ENCODE data around the gene IFI44L. TPM values are rescaled to one million over a fixed set of nuclear protein-coding genes. Genes with fewer than 3 reads are reported as not detected.

The IFI44L gene
- 1 to 10 TPM; 7.1 to 8.7 (median 8.3) TPM for polyA plus RNA-seq (ENCODE audit: insufficient read length in 3 of 3)

DNA sequence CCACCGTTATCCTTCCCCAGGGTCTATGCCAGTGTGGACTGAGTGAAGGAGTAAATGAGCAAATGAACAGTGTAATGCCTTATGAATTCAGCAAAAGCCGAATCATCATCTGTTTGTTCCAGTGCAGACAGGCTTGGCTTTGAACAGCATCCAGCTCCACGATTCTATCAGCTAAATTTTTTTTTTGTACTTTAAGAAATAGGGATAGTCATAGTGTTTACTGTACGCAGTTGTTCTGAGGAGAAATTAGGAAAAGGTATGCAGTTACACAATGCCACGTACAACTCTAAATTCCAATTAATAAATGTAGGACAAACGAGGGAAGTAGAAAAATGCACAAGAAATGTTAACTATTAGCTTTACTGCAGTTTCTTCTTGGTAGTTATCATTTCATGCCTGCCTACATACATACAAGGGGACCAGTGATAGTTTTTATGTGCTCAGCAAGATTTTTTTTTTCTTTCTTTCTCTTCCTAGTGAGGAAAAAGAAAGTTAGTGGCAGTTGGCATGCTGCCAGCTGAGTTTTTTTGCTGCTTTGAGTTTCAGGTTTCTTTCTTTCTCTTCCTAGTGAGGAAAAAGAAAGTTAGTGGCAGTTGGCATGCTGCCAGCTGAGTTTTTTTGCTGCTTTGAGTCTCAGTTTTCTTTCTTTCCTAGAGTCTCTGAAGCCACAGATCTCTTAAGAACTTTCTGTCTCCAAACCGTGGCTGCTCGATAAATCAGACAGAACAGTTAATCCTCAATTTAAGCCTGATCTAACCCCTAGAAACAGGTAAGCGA, at the start of gene IFI44L:
IFI44L (plus strand) TSS at position 646 of the 777 bp plus-strand sequence. CDS start 7,468 bp downstream, outside the sequence.
- DNase-seq (ENCODE audit: low read depth in 3 of 3, low spot score in 2 of 3) = peak; percentile 19 to 50 (median 24)

DNA sequence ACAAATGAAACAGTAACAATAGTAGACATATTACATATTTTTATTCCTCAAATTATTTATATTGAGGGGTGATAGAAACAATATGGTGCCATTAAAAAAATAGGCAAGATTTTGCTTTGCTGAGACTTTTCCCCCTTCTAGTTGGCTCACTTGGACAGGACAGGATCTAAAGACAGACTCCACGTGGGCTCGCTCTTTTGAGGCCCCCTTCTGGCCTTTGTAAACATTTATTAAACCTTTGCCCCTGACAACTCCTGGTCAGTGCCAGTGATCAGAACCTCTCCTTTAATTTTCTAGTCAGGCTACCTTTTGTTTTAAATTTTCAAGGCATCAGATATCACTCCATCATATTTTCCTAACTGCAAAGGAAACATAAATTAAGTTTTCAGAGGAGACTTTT, 49.7 kb upstream of the IFI44L start:
- DNase-seq (ENCODE audit: low read depth in 3 of 3, low spot score in 2 of 3) = no peak

- no peak for DNase-seq (ENCODE audit: low read depth in 3 of 3, low spot score in 2 of 3)
Observed at GRCh38 chr1:78577257-78578100, 42.8 kb upstream of the IFI44L start.

DNA sequence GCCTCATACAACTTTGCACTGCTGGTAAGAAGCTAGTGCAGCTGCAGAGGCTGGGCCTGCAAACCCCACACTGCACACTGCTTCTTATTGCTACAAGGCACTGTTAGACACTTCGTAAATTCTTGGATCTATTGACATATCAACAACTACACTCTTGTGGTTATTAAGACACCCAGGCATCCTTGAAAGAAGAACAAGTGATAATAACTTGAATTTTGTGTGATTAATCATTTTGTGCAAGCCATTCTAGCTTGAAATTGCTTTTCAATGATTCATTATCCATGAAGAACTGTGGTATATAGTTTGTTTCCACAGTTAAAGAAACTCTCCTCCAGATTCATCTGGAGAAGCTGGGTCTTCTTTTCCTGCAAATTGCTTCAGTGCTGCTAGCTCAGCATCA, 33.7 kb upstream of the IFI44L start:
- DNase-seq (ENCODE audit: low read depth in 3 of 3, low spot score in 2 of 3) = no peak

DNA sequence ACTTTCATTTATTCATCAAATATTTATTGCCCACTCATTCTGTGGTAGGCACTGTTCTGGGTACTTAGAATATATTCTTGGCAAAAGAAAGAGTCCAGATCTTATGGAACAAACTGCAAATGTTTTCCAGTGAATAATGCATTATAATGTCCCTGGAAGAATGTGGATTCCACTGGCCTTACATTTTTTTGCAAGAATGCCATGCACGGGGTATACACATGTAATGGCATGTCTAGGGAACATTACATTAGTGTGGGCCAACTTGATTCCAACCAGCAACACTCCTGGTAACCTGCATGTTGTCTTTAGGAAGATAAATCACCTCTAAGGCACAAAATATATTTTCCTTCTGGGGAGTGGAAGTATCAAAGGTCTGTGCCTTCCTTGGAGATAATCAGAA, 33.0 kb upstream of the IFI44L start:
- no peak for DNase-seq (ENCODE audit: low read depth in 3 of 3, low spot score in 2 of 3)

DNA sequence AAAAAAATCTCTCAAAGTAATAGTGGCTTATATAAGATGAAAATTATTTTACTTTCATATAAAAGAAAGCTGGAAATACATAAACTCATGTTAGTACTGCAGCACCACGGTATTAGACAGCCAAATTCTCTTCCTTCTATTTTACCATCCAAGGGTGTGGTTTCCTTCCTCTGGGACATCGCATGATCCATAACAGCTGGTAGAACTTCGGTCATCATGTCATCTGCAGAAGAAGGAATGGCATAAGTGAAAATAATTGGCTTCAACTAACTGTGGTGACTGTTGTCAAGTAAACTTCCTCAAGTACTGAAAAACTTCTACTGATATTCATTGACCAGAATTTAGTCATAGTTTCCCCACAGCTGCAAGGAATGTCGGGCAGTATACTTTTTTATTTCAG, 28.3 kb upstream of the IFI44L start:
- DNase-seq (ENCODE audit: low read depth in 3 of 3, low spot score in 2 of 3) = no peak

DNA sequence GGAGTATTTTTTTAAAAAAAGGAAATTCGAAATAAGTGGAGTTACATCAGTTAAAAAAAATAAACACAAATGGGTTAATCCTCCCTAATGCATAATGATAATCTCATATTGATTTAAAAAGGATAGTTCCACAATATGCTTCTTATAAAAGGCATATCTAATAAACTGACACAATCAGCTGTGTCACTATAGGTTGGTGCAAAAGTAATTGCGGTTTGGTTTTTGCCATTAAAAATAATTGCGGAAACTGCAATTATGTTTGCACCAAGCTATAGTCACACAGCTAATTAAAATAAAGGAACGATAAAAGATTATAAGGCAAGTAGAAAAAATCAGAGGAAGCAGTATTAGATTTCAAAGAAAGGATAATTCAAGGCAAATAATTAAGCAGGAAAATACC, 21.0 kb upstream of the IFI44L start:
- DNase-seq (ENCODE audit: low read depth in 3 of 3, low spot score in 2 of 3) = no peak

DNA sequence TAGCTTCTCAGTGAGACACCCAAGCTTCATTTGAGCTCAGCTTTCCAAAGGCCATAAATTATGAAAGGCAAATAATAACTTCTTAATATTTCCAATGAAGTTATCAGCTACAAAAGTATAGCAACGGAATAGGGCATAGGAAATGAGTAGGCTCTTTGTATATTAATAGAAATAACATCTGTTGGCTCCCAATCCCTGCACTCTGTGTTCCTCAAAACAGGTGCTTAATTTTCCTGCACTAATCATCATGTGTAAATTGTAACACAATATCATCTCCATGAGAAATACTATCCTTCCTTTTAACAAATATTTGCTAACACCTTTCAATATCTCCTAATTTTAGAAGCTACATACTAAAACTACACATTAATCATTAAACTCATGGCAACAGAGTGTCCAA, 19.2 kb upstream of the IFI44L start:
- DNase-seq (ENCODE audit: low read depth in 3 of 3, low spot score in 2 of 3) = no peak

GRCh38 chr1:78603206-78603605, 17.0 kb upstream of the IFI44L start:
- no peak for DNase-seq (ENCODE audit: low read depth in 3 of 3, low spot score in 2 of 3)

DNA sequence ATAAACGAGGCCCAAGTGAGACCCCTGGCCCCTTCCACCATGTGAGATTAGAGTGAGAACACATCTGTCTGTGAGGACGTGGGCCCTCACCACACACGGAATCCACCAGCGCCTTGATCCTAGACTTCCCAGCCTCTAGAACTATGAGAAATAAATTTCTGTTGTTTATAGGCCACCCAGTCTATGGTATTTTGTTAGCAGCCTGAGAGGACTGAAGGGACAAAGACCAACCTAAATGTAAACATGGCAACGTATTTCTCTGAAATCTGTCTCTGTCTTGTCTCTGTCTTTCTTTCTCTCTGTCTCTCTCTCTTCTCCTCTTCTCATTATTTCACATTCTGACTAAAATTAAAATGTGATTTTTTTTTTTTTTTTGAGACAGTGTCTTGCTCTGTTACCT, 15.6 kb upstream of the IFI44L start:
- DNase-seq (ENCODE audit: low read depth in 3 of 3, low spot score in 2 of 3) = no peak

DNA sequence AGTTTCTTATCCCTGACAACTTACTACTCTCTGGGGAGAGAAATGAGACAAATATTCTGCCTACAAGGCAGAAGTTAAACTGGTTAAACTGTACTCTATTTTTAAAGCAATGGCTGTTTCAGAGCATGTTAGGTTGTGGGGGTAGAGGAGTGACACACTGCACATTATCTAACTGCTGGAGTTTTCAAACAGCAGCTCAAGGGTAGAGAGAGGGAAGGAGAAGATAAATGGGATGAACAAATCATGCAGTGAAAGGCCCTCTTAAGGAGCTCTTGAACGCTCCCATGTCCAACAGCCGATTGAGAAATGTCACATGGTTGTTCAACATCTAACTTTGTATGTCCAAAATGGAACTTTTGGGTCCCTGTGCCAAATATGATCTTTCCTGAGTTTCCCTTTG, 14.0 kb upstream of the IFI44L start:
- DNase-seq (ENCODE audit: low read depth in 3 of 3, low spot score in 2 of 3) = no peak

- peak in 1 of 3 donors; percentile 7 for DNase-seq (ENCODE audit: low read depth in 3 of 3, low spot score in 2 of 3)
Observed at GRCh38 chr1:78607334-78607927, 12.8 kb upstream of the IFI44L start.

GRCh38 chr1:78607944-78608343, 12.3 kb upstream of the IFI44L start:
- DNase-seq (ENCODE audit: low read depth in 3 of 3, low spot score in 2 of 3) = no peak

DNA sequence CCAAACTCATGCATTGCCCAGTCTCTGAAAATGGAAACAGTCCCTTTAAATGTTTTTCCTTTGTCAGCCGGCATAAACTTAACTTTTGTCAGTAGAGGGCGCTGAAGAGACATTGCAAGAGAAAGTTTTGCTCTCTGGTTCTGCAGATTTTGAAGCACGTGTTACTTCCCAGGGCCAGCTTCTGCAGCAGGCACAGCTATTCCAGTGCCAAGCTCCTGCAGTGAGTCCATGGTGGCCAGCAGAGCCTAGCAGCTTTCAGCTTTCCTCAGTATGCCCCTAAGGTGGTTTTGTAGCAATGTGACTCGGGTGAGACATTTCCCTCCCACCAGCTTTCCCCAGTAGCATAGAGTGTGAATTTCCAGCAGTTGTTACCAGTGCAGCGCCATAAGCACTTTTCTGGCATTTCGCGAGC, 2.6 kb upstream of the IFI44L start:
- DNase-seq (ENCODE audit: low read depth in 3 of 3, low spot score in 2 of 3) = peak; percentile 77 to 87 (median 84)

DNA sequence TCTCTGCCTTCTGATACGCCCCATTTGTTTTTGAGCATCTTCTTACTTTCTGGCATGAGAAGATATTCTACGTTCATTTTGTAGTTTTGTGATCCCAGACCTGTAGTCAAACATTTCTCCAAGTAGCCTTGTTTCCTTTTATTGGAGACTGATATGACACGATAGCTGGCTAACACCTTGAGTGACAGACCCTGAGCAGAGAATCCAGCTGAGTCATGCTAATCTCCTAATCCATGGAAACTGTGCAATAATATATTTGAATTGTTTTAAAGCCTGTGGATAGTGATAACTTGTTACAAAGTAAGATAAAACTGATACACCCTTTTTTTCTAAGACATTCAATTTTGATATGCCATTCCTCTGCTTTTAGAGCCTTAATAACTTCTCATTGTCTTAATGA, 1.2 kb upstream of the IFI44L start:
- no peak for DNase-seq (ENCODE audit: low read depth in 3 of 3, low spot score in 2 of 3)

GRCh38 chr1:78619446-78619802, 824 bp upstream of the IFI44L start:
- no peak for DNase-seq (ENCODE audit: low read depth in 3 of 3, low spot score in 2 of 3)

DNA sequence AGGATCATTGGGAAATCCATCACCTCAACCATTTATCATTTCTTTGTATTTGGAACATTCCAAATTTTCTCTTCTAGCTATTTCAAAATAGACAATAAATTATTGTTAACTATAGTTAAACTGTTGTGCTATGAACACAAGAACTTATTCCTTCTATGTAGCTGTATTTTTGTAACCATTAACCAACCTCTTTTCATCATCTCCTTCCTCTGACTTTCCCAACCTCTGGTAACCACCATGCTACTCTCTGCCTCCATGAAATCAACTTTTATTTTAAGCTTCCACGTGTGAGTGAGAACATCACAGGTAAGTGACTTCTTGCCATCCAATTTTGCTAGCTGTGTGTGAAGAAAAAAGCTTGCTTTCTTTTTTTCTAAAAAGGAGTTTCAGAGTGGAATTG, 418 bp downstream of the IFI44L start:
- DNase-seq (ENCODE audit: low read depth in 3 of 3, low spot score in 2 of 3) = no peak

- DNase-seq (ENCODE audit: low read depth in 3 of 3, low spot score in 2 of 3) = no peak
Observed at GRCh38 chr1:78622548-78622947, 2.3 kb downstream of the IFI44L start.

- no peak for DNase-seq (ENCODE audit: low read depth in 3 of 3, low spot score in 2 of 3)
Observed at GRCh38 chr1:78624035-78624434, 3.8 kb downstream of the IFI44L start.

DNA sequence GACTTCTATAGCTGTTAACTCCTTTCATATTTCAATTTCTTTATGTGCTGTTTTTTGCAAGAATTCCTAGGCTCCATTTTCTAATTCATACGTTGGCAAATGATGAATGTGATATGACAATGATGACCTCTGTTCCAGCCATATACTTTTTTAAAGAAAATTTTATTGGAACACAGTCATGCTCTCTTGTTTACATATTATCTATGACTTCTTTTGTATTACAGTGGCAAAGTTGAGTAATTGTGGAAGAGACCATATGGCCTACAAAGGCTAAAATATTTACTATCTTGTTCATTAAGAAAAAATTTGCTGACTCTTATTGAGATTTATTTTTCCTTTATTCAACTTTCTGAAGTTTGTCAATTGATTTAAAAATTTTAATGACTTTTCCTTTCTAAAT, 7.1 kb downstream of the IFI44L start:
- DNase-seq (ENCODE audit: low read depth in 3 of 3, low spot score in 2 of 3) = no peak

GRCh38 chr1:78630600-78630999, 10.4 kb downstream of the IFI44L start:
- no peak for DNase-seq (ENCODE audit: low read depth in 3 of 3, low spot score in 2 of 3)

DNA sequence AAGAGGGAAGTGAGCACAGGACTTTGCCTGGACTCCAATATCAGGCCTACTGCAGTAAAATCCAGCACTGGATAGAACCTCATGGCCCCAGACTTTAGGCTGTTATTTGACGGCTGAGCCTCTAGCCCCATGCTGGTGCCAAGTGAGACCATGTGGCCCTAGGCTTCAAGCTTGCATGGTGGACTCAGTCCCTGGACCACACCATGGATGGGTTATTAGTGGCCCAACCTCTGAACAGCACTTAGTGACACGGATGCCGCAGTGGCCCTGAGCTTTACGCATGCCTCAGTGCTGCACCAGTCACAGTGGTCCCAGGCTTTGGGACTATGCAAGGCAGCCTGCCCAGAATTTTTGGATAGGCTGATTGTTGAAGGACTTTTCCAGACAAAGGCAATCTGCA, 13.0 kb downstream of the IFI44L start:
- no peak for DNase-seq (ENCODE audit: low read depth in 3 of 3, low spot score in 2 of 3)
